NCI-H2227 (cell line): ENCODE results near the gene CCDC60.
A peak's percentile ranks its signal among the peaks of the same experiment; 100 is the strongest.

Source experiments
- DNase-seq: peaks from one replicate; lab custom pipeline; 2025; ENCODE audit not compliant: unreplicated experiment; lab: John Stamatoyannopoulos, UW

The CCDC60 gene

DNA sequence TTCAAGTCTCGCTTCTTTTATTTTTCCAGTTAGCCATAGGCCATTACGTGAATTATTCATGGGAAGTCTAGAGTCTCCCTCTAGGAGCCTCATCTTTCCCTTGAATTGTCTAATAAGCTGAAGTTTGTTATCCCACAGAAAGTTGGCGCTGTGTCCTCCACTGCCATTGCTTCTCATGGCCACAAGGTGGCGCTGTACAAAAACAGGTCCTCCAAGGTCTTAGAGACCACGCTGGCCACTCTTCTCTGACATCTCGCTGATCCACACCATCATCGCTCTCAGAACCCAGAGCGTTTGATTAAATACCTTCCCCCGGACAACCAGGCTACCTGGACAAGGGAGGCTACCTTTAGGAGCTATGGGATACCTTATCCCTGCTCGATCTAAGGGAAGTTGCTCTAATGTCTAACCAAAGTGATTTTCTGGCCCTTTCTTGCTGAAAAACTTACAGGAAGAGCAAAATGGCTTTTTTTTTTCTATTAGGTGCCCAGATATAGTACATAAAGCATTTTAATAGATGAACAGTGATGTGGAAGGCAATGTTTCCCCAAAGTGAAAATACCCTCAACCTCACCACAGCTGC, 110.0 kb downstream of the CCDC60 start:
- DNase-seq: peak; percentile 54

DNA sequence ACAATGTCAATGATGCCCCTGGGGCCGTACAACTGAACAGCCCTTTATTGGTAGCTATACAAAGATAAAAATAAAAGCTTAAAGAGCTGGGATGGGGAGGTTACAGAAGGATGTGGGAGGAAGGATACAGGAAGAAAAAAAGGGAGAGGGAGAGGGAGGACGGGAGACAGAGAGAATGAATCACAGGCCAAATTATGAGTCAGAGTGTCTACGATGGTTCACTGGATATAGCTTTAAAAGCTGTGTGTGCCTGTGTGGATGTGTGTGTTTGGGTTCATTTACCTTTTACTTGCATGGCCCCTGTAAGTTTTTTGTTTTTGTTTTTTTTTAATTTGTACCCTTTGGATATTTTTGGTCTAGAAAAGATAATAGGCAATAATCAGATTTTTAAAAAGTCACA, 111.9 kb downstream of the CCDC60 start:
- no peak for DNase-seq

- DNase-seq: peak; percentile 82
Observed at GRCh38 chr12:119447126-119447525, 112.6 kb downstream of the CCDC60 start.

DNA sequence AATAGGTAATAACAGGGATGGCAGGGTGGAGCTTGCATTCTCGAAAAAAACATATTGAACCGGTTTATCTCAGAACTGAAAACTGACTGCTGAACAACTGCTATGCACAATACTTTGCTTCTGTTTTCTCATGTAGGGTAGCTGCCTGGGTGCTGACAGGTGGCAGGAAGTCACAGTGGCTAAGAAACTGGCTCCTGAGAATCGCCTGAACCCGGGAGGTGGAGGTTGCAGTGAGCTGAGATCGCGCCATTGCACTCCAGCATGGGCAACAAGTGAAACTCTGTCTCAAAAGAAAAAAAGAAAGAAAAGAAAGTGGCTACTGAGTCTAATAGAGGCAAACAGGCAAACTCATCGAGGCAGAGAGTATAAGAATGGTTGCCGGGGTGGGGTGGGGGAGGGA, 113.1 kb downstream of the CCDC60 start:
- no peak for DNase-seq

DNA sequence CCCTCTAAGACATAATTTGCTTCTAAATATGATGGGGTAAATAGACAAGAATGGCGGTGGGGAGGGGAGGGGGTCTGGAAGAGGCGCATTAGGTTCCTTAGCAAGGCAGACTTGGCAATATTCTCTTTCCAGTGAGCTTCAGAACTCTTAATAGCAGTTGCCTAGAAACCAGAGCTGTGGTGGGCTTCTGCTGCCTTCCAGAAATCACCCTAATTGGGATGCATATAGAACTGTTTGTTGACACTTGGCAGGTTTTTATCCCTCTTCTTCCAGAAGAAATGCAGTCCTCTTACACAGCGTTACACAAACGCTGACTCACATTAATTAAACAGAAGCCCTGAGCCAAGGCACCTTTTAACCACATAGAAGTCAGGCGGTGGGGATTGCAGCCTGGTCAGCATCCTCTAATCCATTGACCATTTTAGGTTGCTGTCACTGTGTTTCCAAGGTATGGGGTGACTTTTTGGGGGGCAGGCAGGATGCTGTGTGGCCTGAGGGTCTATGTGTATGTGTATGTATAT, 114.1 kb downstream of the CCDC60 start:
- peak; percentile 16 for DNase-seq

GRCh38 chr12:119450771-119451170, 116.2 kb downstream of the CCDC60 start:
- peak; percentile 55 for DNase-seq

DNA sequence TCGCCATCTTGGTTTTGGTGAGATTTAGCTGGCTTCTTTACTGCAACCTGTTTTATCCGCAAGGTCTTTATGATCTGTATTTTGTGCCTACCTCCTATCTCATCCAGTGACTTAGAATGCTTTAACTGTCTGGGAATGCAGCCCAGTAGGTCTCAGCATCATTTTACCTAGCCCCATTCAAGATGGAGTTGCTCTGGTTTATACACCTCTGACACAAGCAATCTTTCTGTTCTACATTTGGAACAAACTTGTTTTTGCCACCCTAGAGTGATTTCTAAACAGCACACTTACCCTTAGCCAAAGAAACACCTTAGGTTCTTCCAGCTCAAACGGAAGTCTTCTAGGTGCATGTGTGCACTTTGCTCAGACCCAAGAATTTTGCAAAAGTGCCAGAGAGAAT, 122.3 kb downstream of the CCDC60 start:
- no peak for DNase-seq

DNA sequence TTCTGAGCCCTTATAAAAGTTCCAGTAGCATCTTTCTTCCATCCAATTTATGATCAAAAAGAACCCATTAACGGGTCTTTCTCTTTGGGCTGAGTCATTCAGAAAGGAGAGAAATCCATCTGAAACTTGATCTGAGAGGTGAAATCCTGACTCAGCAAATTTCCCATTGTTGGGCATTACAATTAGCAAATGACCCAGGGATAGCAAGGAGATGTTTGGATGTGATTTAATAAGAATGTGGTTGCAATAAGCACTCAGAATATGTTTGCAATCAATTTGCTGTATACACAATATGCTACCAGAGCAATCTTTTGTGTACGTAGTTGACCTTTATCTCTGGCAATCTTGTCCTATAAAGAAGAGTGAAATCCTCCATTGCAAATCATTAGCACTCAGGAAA, 122.7 kb downstream of the CCDC60 start:
- no peak for DNase-seq

- DNase-seq: no peak
Observed at GRCh38 chr12:119459481-119459880, 125.0 kb downstream of the CCDC60 start.

- no peak for DNase-seq
Observed at GRCh38 chr12:119460876-119461275, 126.3 kb downstream of the CCDC60 start.

GRCh38 chr12:119461636-119462214, 127.2 kb downstream of the CCDC60 start:
- DNase-seq: no peak

- no peak for DNase-seq
Observed at GRCh38 chr12:119463211-119463926, 128.8 kb downstream of the CCDC60 start.

- no peak for DNase-seq
Observed at GRCh38 chr12:119468296-119468695, 133.8 kb downstream of the CCDC60 start.

DNA sequence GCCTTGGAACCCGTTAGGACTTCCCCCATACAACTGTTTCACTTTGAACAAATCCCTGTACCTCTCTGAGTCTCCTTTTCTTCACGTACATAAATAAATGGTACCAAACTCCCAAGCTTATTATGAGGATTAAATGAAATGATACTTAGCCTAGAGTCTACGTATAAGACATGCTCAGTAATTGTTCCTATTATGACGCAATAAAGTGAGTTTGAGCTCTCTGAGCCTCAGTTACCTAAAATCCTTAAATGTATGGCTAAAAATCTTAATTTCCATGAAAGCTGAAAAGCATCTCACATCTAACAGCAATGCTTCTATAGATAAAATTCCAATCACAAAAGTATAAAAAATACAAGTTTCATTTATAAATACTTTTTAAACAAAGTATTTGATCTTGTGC, 141.1 kb downstream of the CCDC60 start:
- no peak for DNase-seq

GRCh38 chr12:119476951-119477350, 142.4 kb downstream of the CCDC60 start:
- no peak for DNase-seq

GRCh38 chr12:119479121-119479561, 144.6 kb downstream of the CCDC60 start:
- DNase-seq: no peak

DNA sequence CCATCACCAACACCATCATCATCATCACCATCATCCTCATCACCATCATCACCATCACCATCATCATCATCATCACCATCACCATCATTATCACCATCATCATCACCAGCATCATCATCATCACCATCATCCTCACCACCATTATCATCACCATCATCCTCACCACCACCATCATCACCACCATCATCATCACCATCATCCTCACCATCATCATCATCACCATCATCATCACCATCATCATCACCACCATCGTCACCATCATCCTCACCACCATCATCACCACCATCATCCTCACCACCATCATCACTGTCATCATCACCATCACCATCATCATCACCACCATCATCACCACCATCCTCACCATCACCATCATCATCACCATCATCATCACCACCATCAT, 146.0 kb downstream of the CCDC60 start:
- no peak for DNase-seq

DNA sequence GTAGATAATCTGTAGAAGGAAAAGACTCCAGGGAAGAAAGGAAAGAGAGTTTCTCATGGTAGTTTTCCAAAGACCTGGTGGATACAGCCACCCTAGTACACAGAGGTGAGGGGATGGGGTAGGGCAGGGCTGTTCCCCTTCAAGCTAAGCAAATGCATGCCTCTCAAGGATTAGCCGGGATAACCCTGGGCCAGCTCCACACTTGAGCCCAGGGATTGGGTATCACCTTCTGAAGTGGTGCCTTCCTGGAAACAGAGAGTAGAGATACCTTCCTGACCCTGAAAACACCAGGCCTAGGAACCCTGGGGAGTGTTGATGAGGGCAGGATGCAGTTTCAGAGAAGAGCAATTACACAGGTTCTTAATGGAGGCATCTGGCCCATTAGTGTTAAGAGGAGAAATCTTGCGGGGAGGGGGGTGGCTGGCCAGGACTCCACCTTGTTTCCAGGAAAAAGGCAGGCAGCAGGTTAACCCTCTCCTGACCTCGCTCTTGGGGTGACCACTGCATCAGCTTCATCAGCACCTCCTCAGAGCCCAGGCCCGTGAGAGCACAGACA, 152.1 kb downstream of the CCDC60 start:
- DNase-seq: peak; percentile 67

GRCh38 chr12:119491814-119492213, 157.3 kb downstream of the CCDC60 start:
- no peak for DNase-seq

DNA sequence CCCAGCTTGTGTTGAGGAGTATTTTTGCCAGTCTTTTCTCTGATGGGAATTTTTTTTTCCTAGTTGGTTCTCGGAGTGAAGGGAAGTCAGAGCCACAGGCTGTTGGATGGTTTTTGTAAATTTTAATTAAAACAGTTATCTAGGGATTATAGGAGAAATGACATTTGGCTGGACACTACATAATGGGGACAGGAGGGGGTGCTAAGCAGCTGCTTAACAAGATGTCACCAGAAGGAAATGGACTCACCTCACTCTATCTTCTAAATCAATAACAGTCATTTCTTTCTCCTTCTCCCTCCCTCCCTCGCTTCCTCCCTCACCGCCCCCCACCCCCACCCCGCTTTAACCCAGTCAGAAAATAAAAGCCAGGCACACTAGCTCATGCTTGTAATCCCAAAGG, 165.7 kb downstream of the CCDC60 start:
- DNase-seq: no peak

DNA sequence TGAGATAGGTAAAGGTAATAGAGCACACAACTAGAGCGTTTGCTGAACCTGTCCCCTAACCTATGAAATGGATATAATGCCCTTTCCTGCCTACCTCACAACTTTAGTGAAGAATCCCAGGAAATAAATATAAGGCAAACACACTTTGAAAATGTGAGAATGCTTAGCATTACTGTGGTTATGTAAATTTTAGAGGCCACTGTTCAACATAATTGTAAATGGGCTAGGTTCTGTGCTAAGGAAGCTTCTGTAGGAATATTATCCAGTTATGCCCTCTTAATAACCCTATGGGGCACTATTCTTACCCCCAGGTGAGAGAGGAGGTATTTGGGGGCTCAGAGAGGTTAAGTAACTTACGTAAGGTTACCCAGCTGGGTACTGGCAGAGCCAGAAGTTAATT, 166.5 kb downstream of the CCDC60 start:
- DNase-seq: no peak

GRCh38 chr12:119505001-119505400, 170.5 kb downstream of the CCDC60 start:
- DNase-seq: no peak
